SJSA1 (cell line): ENCODE data around the gene SDK1. TPM values are rescaled to one million over a fixed set of nuclear protein-coding genes. Genes with fewer than 3 reads are reported as not detected.
A peak's percentile ranks its signal among the peaks of the same experiment; 100 is the strongest.
"Not testable (repeated sequence)": the region's sequence is repeated elsewhere in the genome, so short reads cannot be mapped to it uniquely, and the experiment has no call there.

Source experiments
- DNase-seq, 2 experiments: peaks; one replicate each; pipeline ENCODE4 v3.0.0-alpha.2; 2015 to 2020; ENCODE audit warnings: low spot score in 2 of 2, low read depth in 1 of 2
- H3K27ac ChIP-seq: fragments of 250-450 bp; sonication (Bioruptor Pico); 2 replicates; pipeline ENCODE4 v1.5.1; 2020; ENCODE audit warnings: mild to moderate bottlenecking, moderate library complexity
- H3K27me3 ChIP-seq: fragments of 250-450 bp; sonication (Bioruptor Pico); replicated peaks from 2 replicates; pipeline ENCODE4 v1.5.1; 2020; ENCODE audit warnings: mild to moderate bottlenecking, moderate library complexity
- H3K36me3 ChIP-seq: fragments of 250-450 bp; sonication (Bioruptor Pico); 2 replicates; pipeline ENCODE4 v1.5.1; 2020; ENCODE audit warnings: mild to moderate bottlenecking
- H3K4me1 ChIP-seq: fragments of 250-450 bp; sonication (Bioruptor Pico); replicated peaks from 2 replicates; pipeline ENCODE4 v1.6.1; 2021; ENCODE audit warnings: mild to moderate bottlenecking
- H3K4me3 ChIP-seq: fragments of 250-450 bp; sonication (Bioruptor Pico); 2 replicates; pipeline ENCODE4 v1.5.1; 2020; ENCODE audit warnings: mild to moderate bottlenecking
- H3K9me3 ChIP-seq: fragments of 250-450 bp; sonication (Bioruptor Pico); replicated peaks from 2 replicates; pipeline ENCODE4 v1.5.1; 2020; ENCODE audit warnings: mild to moderate bottlenecking
- total RNA-seq: library from RNA; depleted of rRNA; stranded (reverse); fragments of >200 nt; shearing (Covaris generic); gene quantifications from 2 replicates; pipeline ENCODE4 v1.2.3, GENCODE V29; 2014

The SDK1 gene
- total RNA-seq, 1 experiment from 2014 or later, result 8.7 TPM

GRCh38 chr7:3733541-3734140 lies 432.6 kb downstream of the SDK1 start:
- no peaks in the 10 kb centered on the region for H3K27me3 ChIP-seq
- H3K36me3 ChIP-seq, result peaks cover 6% of the 10 kb centered on the region
- H3K4me3 ChIP-seq, result no peak overlapping the region
- DNase-seq, result no peak
- H3K27ac ChIP-seq, result no peak overlapping the region
- no peaks in the 10 kb centered on the region for H3K4me1 ChIP-seq
- H3K9me3 ChIP-seq, result no peaks in the 10 kb centered on the region

GRCh38 chr7:3738964-3739363 lies 437.9 kb downstream of the SDK1 start:
- H3K9me3 ChIP-seq, result peaks cover 8% of the 10 kb centered on the region; the same call in 1 of the 2 replicates
- H3K4me3 ChIP-seq, result no peak overlapping the region
- no peak for DNase-seq
- no peaks in the 10 kb centered on the region for H3K27me3 ChIP-seq
- H3K4me1 ChIP-seq, result no peaks in the 10 kb centered on the region
- no peak overlapping the region for H3K27ac ChIP-seq
- H3K36me3 ChIP-seq, result no peaks in the 10 kb centered on the region

- Histone ChIP-seq H3K4me1 (no peaks in the 10 kb centered on the region), H3K9me3 (peaks cover 8% of the 10 kb centered on the region; the same call in 1 of the 2 replicates), H3K27ac (no peak overlapping the region), H3K27me3 (no peaks in the 10 kb centered on the region), H3K4me3 (no peak overlapping the region), H3K36me3 (no peaks in the 10 kb centered on the region)
- DNase-seq, result no peak
These were observed 438.9 kb downstream of the SDK1 start for GRCh38 chr7:3739983-3740382.

- H3K4me1 ChIP-seq, result no peaks in the 10 kb centered on the region
- H3K27ac ChIP-seq, result no peak overlapping the region
- no peaks in the 10 kb centered on the region for H3K27me3 ChIP-seq
- H3K9me3 ChIP-seq, result no peaks in the 10 kb centered on the region
- H3K36me3 ChIP-seq, result no peaks in the 10 kb centered on the region
- no peak for DNase-seq
- H3K4me3 ChIP-seq, result no peak overlapping the region
These were observed 446.4 kb downstream of the SDK1 start for GRCh38 chr7:3747467-3747866.

GRCh38 chr7:3748389-3748788 lies 447.3 kb downstream of the SDK1 start:
- no peak overlapping the region for H3K27ac ChIP-seq
- no peaks in the 10 kb centered on the region for H3K9me3 ChIP-seq
- H3K27me3 ChIP-seq, result no peaks in the 10 kb centered on the region
- DNase-seq, result no peak
- no peaks in the 10 kb centered on the region for H3K36me3 ChIP-seq
- no peaks in the 10 kb centered on the region for H3K4me1 ChIP-seq
- H3K4me3 ChIP-seq, result no peak overlapping the region

GRCh38 chr7:3753868-3754267 lies 452.8 kb downstream of the SDK1 start:
- H3K27me3 ChIP-seq, result no peaks in the 10 kb centered on the region

GRCh38 chr7:3754493-3755341 lies 453.7 kb downstream of the SDK1 start:
- H3K4me1 ChIP-seq, result peaks cover 19% of the 10 kb centered on the region
- no peaks in the 10 kb centered on the region for H3K27me3 ChIP-seq
- peak overlapping the region; percentile 85 for H3K27ac ChIP-seq
- no peaks in the 10 kb centered on the region for H3K36me3 ChIP-seq
- H3K9me3 ChIP-seq, result no peaks in the 10 kb centered on the region
- peak; percentile 84 to 87 for DNase-seq
- peak overlapping the region; percentile 19 for H3K4me3 ChIP-seq

More at GRCh38 chr7:3753868-3754267, 452.8 kb downstream of the SDK1 start:
- peak overlapping the region; percentile 85 for H3K27ac ChIP-seq
- no peak overlapping the region for H3K4me3 ChIP-seq
- H3K36me3 ChIP-seq, result no peaks in the 10 kb centered on the region
- no peak for DNase-seq
- peaks cover 19% of the 10 kb centered on the region for H3K4me1 ChIP-seq
- H3K9me3 ChIP-seq, result no peaks in the 10 kb centered on the region

GRCh38 chr7:3755778-3756453 lies 454.9 kb downstream of the SDK1 start:
- H3K4me1 ChIP-seq, result peaks cover 29% of the 10 kb centered on the region
- DNase-seq, H3K27me3 ChIP-seq, H3K9me3 ChIP-seq, H3K4me3 ChIP-seq, H3K27ac ChIP-seq, H3K36me3 ChIP-seq: not testable (repeated sequence)

- Histone ChIP-seq H3K36me3 (no peaks in the 10 kb centered on the region), H3K4me3 (no peak overlapping the region), H3K27me3 (no peaks in the 10 kb centered on the region), H3K27ac (no peak overlapping the region), H3K9me3 (no peaks in the 10 kb centered on the region), H3K4me1 (peaks cover 38% of the 10 kb centered on the region)
- no peak for DNase-seq
These were observed 456.0 kb downstream of the SDK1 start for GRCh38 chr7:3757059-3757458.

GRCh38 chr7:3760651-3761050 lies 459.6 kb downstream of the SDK1 start:
- DNase-seq, result peak in 1 of 2 experiments; percentile 7
- Histone ChIP-seq H3K4me1 (peaks cover 25% of the 10 kb centered on the region), H3K4me3 (no peak overlapping the region)

GRCh38 chr7:3762146-3762831 lies 461.2 kb downstream of the SDK1 start:
- peaks cover 25% of the 10 kb centered on the region for H3K4me1 ChIP-seq
- H3K27me3 ChIP-seq, result no peaks in the 10 kb centered on the region
- no peak for DNase-seq
- H3K9me3 ChIP-seq, result no peaks in the 10 kb centered on the region
- H3K27ac ChIP-seq, result no peak overlapping the region
- H3K4me3 ChIP-seq, result no peak overlapping the region
- no peaks in the 10 kb centered on the region for H3K36me3 ChIP-seq

More at GRCh38 chr7:3760651-3761050, 459.6 kb downstream of the SDK1 start:
- no peak overlapping the region for H3K27ac ChIP-seq
- no peaks in the 10 kb centered on the region for H3K27me3 ChIP-seq
- H3K9me3 ChIP-seq, result no peaks in the 10 kb centered on the region
- no peaks in the 10 kb centered on the region for H3K36me3 ChIP-seq

GRCh38 chr7:3767917-3768777 lies 467.1 kb downstream of the SDK1 start:
- no peak overlapping the region for H3K4me3 ChIP-seq
- H3K4me1 ChIP-seq, result no peaks in the 10 kb centered on the region
- H3K27ac ChIP-seq, result no peak overlapping the region
- H3K27me3 ChIP-seq, result no peaks in the 10 kb centered on the region
- no peak for DNase-seq
- no peaks in the 10 kb centered on the region for H3K36me3 ChIP-seq
- H3K9me3 ChIP-seq, result no peaks in the 10 kb centered on the region

GRCh38 chr7:3771906-3772305 lies 470.9 kb downstream of the SDK1 start:
- Histone ChIP-seq H3K4me1 (no peaks in the 10 kb centered on the region), H3K9me3 (no peaks in the 10 kb centered on the region), H3K27ac (no peak overlapping the region), H3K36me3 (peaks cover 11% of the 10 kb centered on the region; the same call in 1 of the 2 replicates), H3K27me3 (no peaks in the 10 kb centered on the region), H3K4me3 (no peak overlapping the region)
- DNase-seq, result no peak
